NOMO-1 (cell line): ENCODE results near the gene COL20A1.

Experiments
- DNase-seq, 2 experiments: peaks; one replicate each; lab custom pipeline; 2025; ENCODE audit not compliant: unreplicated experiment in 2 of 2; lab: John Stamatoyannopoulos, UW

Gene COL20A1

DNA sequence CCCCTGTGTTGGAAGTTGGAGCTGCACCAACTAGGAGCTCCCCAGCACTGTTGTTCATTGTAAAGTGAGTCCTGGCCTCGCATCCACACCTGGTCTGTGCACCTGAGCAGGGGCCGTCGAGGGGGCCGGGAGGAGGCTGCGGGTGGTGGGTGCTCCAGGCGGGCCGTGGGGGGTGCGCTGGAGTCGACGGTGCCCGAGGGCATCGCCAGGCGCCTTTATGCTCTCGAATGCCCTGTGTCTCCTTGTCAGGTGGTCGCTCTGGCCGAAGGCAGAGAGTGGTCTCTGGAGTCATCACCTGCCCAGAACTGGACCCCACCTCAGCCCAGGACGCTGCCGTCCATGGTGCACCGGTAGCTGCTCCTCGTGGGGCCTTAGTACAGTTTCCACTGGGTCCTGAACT, 16.0 kb upstream of the COL20A1 start:
- DNase-seq: no peak

DNA sequence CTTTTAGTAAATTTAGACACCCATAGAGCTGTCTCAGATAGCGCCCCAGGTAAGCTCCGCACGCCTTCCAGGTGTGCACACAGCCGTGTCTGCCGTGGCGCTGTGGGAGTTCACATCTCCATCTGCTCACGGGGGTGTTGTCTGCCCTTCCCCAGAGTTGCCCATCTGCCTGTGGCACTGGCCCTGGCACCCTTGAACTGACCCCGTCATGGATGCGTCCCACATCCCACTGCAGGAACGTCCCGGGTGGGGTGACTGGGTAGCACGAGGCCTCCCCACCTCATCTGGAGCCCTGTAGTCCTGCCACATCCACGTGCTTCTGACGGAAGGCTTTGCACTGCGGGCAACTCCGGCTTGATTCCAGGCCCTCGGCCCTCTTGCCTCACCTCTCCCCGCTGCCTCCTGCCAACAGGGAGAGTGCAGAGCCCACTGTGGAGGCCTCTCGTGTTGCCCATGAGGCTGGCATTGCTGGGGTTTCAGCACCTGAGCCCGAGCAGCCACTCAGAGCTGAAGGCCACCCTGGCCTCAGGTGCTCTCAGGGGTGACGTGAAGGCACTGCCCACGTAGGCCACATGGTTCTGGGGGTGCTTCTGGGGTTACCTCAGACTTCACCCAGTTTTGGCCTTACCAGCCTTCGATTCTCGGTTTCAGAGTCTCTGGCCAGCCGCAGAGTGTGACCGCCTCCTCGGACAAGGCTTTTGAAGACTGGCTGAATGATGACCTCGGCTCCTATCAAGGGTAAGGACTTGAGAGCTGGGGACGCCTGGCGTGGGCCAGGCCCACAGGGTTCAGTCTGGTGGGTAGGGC, 15.3 kb upstream of the COL20A1 start:
- no peak for DNase-seq

DNA sequence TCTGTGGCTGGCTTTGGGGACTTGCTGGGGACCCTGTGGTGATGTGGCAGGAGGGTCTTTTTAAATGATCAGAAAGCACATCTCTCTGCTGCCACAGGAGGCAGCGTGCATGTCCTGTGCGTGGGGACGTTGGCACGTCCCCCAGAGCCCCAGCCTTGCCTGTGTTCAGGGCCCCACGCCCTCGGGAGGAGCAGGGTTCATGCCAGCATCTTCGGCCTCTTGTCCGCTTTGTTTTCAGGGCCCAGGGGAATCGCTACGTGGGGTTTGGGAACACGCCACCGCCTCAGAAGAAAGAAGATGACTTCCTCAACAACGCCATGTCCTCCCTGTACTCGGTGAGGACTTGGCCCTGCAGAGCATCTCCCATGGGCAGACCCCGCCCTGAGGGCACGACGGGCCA, 14.3 kb upstream of the COL20A1 start:
- no peak for DNase-seq

GRCh38 chr20:63279931-63280330, 13.1 kb upstream of the COL20A1 start:
- DNase-seq: no peak

DNA sequence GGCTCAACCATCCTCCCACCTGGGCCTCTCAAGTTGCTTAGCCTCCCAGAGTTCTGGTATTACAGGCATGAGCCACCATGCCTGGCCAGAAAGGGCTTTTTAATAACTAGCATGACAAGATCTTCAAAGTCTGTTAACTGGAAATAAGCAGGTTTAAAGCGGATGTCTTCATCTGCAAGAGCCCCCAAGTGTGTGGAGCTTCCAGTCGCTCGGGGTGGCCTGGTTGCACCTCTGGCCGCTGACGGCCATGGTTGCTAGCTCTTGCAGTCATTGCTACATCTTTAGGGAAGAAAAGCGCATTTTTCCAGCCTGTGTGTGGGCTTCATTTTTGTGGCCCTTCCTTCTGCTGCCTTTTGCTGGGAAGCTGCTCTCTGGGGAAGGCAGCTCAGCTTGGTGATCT, 12.6 kb upstream of the COL20A1 start:
- no peak for DNase-seq

- DNase-seq: no peak
Measured at GRCh38 chr20:63280929-63281545, 11.9 kb upstream of the COL20A1 start.

- DNase-seq: no peak
Measured at GRCh38 chr20:63281742-63282665, 11.0 kb upstream of the COL20A1 start.

GRCh38 chr20:63282946-63283345, 10.0 kb upstream of the COL20A1 start:
- no peak for DNase-seq

DNA sequence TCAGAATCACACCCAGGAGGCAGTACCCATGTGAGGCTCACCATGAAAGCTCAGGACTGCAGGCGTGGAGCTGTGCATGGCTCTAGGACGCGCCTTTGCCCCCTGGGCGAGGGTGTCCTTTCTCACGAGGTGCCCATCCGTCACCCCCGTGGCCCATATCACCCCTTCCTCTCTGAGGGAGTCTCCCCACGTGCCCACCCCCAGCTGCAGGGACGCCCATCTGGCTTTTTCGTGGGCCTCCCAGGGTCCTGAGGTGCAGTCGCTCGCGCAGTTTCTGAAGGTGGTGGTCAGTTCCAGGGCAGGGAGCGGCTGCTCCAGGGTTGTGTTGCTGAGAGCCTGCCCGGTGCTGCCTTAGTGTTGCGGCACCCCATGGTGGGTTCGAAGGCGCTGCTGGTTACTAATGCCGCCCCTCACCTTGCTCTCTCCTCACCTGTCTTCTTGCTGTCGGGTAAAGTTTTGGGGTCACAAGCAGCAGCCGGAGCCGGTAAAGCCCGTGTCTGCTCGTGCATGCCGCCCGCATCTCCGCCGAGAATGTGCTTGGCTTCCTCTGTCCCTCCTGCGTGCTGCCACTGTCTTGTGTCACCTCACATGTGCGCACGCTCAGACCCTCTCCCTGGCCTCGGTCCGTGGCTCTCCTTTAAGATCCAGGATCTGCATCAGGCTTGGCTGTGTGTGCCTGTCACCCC, 9.4 kb upstream of the COL20A1 start:
- no peak for DNase-seq

DNA sequence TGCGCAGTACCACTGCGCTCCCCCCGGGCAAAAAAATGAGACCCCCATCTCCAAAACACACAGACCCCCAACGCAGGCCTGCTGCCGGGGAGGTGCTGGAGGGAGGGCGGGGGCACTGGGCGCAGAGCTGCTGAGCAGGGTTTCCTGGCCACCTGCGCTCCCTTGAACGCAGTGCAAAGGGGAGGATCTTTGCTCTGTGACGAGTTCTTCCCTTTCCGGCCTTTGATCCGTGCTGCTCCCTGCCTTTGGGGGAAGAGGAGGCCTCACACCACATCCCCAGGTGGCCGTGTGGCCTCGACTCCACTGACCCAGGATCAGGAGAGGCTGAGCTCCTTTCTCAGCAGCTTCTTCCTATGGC, 8.9 kb upstream of the COL20A1 start:
- DNase-seq: no peak

DNA sequence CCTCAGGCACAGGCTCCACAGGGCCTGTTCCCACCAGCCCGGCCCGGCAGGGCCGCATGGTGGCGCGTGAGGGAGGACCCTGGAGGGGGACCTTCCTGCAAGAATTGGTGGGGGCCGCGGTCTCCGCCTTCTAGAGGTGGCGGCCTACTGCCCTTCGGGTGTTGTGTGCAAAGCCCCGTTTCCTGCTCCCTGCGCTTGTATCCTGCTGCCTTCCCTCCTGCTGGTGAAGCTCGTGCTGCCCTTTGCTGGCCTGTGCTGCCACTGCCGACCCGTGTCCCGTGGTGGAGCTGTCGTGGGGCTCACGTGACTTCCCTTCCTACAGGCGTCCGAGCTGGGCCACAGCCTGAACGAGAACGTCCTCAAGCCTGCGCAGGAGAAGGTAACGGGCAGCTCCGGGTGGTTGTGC, 8.4 kb upstream of the COL20A1 start:
- DNase-seq: no peak

DNA sequence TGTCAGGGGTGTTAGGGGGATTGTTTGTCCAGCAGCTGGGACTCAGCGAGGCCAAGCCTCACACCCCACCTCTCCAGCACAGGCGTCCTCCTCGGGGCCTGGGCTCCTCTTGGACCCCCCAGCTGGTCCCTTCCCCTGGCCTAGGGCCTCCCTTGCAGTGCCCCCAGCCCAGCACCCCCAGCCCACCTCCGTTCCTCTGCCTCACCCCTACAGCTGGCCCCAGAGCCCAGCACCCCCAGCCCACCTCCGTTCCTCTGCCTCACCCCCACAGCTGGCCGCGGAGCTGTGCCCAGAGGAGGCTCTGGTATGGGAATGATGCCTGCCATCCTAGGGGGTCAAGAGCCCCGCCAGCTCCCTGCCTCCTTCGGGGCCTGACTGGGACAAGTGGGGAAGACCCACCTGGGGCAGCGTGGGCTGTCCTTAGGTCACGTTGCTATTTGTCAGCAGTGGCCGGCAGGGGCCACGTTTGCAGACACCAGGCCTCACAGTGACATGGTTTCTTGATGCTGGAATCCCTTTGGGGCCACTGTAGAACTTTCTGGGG, 7.9 kb upstream of the COL20A1 start:
- DNase-seq: no peak

GRCh38 chr20:63285636-63286615, 7.1 kb upstream of the COL20A1 start:
- DNase-seq: no peak

GRCh38 chr20:63286781-63287696, 5.9 kb upstream of the COL20A1 start:
- no peak for DNase-seq

DNA sequence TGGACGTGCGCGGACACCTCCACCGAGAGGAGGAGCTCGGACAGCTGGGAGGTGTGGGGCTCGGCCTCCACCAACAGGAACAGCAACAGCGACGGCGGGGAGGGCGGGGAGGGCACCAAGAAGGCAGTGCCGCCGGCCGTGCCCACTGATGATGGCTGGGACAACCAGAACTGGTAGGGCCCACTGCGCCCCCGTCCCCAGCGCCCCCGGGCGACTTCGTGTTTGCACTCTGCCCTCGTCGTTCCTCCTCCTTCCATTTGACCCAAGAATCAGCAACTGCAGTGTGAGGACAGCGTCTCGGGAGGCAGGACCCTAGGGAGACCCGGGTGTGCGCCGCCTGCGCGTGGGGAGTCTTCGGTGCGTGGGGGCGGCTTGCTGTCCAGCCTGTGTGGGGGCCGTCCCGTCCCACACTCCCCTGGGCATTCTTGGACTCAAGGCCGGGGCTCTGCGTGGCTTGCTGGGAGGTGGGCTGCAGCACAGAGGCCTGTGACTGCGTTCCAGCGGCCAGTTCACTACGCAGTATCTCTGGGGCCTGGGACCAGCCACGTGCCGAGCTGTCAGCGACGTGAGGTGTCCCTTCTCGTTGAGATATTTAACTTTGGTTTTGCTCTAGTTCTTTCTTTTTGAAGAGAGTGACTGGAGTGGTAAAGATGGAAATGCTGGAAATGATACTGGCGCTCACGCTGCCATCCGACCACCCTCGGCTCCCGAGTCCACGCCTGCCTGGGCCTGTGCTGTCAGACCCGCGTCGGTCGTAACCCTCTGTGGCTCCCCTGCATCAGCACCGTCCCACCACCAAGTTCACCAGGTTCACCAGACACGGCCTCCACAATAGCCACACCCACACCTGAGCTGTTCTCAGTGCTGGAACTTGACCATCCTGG, 5.0 kb upstream of the COL20A1 start:
- DNase-seq: no peak

DNA sequence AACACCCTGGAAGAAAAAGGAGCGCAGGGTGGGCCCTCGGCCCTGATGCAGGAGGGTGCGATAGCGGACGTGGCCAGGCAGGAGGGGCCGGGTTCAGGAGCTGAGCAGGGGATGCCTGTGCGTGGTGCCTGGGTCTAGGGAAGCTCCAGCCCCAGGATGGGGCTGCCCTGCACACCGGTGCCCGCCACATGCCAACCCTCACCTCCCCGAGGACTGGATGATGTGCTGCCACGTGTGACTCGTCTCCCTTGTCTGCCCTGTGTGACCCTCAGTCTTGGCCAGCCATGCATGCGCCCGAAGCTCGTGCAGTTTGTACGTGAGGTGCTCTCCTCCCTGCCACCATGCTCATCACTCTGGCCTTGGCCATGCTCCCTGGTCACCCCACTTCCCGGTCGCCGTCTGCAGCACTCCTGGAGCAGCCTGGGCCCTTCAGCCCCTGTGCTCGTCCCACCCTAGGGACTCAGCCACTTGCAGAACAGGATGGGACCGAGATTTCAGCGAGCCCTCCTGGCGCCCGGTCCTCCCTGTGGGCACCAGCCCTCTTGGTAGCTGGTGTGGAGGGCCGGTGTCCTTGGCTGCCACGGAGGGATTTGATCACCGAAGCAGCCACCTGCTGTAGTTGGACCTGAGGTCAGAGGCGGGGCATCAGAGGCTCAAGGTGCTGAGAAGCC, 4.3 kb upstream of the COL20A1 start:
- DNase-seq: no peak
